Colon (tissue), 2 donors: ENCODE measurements around the gene RPS6KA2.

ENCODE experiments used
- FAIRE-seq: peaks from 2 replicates; lab custom pipeline; 2012; peaks lifted over from hg19 to GRCh38; lab: Jason Lieb, UNC
- donor health status: control.
- donor health status: control.

The RPS6KA2 gene

DNA sequence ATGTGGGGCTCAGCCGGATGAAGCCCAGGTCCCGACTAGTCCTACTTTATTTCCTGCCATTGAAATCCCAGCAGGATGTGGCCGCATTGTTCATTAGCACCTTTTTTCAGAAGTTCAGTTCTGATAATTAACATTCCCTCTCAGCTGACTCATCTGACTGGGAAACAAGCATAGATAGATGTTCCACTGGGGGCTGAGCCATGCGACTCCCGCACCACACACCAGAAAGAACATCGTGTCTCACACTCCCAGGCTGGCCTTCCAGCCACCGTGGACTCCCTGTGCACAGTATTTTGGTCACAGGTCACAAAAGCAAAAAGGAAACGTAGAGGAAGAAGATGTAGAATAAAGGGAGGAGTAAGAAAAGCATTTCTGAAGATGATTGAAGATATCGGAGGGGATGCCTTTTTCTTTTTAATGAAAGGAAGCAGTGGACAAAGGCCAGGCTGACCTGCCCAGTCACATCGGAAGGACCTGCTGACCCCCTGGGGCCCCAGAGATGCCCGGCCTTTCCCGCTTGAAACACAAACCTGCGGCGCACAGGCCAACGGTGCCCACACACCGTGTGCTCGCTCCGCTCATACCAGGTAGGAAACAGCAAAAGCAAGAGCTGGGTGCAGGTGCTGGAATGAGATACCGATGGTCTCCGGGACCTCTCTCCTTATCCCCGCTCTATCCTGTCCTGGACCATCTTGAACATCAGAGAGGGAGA, 11.8 kb downstream of the RPS6KA2 start:
- FAIRE-seq, result no peak

DNA sequence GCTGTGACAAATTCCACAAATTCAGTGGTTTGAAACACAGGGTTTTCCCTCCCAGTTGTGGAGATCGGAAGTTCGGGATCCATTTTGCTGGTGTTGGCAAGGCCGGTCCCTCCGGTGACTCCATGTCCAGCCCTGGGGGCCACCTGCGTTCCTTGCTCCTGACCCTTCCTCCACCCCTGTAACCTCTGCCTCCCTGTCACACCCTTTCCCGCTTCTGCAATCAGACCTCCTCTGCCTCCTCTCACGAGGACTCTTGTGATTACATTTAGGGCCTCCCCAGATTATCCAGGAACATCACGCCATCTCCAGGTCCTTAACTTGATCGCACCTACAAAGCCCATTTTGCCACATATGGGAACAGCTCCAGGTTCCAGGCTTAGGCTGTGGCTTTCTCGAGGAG, 12.5 kb downstream of the RPS6KA2 start:
- no peak for FAIRE-seq

DNA sequence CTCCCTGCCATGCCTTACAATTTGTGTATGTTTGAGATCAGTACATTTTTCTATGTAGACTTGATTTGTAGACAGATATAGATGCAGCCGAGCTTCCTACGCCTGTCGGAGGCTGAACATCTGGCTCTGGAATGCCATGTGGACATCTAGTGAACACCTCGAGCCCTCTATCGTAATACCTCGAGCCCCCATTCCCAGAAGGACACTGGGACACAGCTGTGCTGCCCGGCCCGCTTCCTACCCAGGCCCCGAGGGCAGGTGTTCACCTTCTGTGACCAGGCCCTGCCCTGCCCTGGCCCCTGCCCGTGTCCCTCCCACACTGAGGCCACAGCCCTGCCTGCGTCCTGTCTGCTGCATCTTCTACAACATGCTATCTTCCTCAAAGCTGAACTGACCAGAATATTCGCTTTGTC, 12.9 kb downstream of the RPS6KA2 start:
- FAIRE-seq, result no peak

DNA sequence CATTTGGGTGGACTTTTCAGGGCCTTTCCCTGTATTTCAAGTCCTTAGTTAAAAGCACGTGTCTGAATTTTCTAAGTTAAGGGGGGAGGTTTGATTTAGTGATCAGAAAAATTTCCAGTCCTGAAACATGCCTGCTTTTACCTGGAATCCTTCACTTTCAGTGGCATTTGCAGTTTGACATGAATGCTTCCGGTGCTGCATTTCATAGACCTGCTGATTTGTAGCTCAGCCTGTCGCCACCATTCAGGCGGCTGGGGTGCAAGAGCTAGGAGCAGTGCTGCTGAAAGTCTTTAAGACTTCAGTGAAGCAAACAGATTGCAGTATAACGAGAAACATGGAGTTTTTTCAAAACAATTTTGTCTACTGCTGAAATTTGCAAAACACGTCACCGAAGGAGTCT, 14.0 kb downstream of the RPS6KA2 start:
- FAIRE-seq, result no peak

DNA sequence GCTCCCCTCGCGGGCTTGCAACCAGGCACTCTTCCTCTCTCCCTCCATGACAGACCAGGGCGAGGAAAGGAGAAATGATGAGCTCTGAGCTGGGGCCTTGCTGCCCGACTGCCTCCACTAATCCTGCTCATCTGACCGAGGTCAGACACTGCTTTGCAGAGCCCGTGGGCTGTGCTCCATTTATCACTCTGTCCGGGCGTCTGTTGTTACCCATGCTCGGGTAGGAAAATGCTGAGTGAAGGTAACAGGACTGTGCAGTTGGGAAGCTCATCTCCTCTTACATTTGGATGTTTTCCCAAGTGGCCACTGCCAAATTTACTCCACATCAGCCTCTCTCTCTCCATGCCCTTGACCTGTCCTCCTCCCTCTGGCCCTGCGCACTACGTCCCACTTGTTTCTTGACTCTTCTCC, 14.6 kb downstream of the RPS6KA2 start:
- no peak for FAIRE-seq

DNA sequence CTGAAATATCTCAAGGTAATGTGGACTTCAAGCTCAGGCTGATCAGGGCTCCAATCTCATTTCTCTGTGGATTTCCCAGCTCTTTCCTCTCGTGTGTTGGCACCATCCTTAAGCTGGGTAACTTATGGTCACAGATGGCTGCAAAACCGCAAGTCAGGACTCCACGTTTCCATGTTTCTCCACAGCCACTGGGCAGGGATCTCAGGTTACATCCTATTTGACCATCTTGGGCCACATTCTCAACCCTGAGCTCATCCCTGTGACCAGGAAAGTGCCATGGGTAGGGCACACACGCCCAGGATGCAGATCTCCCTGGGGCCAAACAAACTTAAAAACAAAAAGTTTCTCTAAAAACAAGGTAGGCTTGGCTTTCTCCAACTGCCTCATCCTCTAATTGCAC, 15.4 kb downstream of the RPS6KA2 start:
- FAIRE-seq, result no peak

DNA sequence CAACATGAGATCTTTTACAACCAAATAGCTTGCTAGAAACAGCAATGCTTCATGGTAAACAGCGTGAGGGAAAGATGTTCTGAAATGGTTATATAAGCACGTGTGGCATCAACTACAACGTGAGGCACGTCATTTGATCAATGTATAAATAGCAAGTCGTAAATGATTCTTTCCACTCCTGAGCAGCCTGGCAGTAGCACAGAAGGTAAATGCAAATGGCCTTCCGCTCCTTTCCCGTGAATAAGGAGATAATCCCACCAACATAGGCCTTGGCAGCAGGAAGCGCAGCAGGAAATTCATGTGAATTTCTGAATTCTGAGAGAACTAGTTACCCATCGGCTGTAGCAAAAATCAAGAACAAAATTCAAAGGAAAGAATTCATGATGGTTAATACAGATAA, 17.0 kb downstream of the RPS6KA2 start:
- FAIRE-seq, result no peak

DNA sequence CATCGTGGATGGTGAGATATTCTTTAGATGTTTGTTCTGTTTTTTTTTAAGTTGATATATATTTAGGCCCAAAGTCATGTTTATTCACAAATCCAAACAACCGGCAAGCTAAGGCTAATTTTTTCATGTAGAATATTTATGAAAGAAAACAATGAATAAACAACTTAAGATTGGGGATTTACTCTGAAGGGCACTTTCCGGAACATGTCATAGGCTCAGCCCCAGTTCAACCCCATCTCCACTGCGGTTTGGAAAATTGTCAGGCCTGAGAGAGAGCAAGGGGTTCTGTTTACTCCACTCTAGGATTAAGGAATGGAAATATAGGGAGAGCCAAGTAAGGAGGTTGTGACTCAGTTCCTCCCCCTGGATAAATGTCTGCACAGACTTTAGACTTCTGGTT, 18.3 kb downstream of the RPS6KA2 start:
- no peak for FAIRE-seq

DNA sequence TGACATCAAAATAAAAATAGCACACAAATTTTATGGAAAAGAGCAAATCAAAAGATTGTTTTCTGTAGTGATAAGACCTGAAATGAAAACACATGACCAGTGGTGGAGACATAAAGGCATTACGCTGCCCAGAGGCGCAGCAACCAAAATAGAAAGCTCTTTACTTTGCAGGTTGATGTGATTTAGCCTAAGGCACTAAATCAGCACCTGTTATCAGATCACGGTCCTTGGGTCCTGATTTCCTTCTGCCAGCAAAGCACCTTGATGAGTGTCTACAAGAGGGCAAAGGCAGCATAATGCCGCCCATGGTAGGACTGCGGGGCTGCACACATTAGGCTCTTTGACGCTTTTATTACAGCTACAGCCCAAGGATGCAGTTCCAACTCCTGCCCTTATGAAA, 21.3 kb downstream of the RPS6KA2 start:
- FAIRE-seq, result no peak

DNA sequence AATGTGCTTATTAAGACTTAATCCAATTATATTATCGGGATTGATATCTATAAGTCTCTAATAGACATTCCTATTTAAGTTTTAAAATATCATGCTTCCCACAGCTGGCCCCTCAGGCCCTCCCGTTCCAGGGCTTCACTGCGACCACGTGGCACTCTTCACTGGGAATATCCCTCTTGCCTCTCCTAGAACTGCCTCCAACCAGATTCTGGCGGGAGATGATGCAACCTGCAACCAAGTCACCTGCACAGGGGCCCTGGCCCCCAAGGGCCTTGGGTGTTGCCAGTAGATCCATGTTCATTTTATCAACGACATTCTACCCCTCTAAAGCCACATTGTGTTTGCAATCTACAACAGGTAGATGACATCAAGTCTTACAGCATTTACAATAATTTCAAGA, 22.1 kb downstream of the RPS6KA2 start:
- no peak for FAIRE-seq

DNA sequence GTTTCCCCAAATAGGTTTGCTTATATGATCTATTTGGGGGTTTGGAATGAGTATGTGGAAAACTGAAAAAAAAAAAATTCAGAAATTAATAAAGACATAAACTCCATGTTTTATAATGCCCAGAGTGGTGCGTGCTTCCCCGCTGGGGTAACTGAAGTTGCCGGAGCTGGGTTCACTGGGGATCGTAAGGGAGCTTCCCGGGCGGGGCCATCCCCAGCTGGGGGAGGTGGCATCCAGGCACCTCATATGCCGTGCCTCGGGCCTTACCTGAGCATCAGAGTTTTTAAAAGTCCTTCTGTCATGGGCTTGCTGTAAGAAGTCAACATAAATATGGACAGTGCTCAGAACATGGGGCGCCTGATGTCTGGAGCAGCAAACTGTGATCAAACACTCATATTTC, 22.7 kb downstream of the RPS6KA2 start:
- FAIRE-seq, result no peak

DNA sequence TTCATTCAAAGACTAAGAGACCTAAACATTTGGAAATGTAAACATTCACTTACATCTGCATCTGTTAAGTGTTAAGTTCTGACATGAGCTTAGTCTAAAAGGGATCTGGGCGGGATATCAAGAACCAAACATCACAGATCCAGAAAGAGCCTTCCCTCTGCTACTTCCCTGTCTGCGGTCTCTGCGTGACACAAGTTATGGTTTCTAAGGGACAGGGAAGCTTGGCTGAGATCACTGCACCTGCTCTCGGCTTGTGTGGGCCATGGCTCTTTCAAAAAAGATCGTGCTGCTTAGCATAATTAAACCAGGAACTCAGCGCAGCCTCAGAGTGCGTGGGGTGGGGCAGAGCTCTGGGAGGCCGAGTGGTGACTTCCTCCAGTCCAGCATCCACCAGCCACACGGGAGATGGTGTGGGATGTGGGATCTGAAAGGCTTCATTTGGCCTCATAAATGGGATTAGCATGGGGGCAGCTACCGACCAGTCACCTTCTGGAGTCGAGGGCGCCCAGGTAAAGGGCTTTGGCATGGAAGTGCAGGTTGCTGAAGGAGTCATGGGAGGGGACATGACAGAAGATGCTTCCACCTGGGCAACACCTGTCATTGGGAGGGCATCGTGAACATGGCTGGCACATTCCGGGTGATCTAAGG, 23.9 kb downstream of the RPS6KA2 start:
- FAIRE-seq, result no peak

DNA sequence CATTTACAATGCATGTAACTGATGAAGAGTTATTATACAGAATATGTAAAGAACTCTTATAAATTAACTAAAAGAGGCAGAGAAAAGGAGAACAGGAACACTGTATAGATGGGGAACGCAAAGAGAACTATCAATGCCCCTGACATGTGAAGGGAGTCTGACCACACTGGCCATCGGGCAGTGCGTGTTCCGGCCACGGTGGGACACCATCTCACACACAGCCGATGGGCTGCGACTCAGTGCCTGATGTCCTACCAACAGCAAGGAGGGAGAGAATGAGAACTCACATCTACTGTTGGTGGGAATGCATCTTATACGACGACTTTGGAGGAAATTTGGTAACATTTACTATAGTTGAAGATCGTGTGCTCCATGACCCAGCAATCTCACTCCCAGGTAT, 25.1 kb downstream of the RPS6KA2 start:
- FAIRE-seq, result no peak

DNA sequence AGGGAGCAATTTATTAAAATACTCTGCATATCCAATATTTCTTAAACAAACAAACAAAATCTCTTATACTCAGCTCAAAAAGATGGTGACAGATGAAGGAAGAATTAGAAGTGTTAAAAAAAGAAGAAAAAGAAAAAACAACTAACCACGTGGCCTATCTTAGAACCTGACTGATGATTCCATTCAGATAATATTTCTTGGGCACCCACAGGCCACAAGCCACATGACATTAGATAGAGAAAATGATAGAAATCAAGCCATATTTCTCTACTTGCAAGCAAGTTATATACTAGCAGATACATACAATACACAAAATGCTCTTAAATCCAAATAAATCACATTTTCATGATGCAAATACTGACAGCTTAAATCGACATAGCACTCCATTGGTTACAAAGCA, 26.1 kb downstream of the RPS6KA2 start:
- FAIRE-seq, result no peak

DNA sequence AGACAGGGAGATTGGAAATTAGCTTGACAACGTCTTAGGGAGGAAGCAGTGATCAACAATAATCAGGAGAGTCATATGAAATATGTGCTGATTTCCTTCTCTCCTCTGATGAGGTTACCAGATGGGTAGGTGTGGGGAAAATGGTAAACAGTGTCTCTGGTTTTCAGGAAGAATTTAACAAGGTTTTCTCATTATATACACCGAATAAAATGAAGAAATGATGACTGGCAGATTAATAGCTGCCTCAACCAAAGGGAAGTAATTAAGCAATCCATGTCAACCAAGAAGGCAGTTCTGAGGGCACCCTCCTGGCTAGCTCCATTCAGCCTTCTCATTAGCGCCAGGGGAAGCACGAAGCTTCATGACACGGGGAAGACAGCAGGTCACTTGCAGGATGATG, 27.8 kb downstream of the RPS6KA2 start:
- no peak for FAIRE-seq

DNA sequence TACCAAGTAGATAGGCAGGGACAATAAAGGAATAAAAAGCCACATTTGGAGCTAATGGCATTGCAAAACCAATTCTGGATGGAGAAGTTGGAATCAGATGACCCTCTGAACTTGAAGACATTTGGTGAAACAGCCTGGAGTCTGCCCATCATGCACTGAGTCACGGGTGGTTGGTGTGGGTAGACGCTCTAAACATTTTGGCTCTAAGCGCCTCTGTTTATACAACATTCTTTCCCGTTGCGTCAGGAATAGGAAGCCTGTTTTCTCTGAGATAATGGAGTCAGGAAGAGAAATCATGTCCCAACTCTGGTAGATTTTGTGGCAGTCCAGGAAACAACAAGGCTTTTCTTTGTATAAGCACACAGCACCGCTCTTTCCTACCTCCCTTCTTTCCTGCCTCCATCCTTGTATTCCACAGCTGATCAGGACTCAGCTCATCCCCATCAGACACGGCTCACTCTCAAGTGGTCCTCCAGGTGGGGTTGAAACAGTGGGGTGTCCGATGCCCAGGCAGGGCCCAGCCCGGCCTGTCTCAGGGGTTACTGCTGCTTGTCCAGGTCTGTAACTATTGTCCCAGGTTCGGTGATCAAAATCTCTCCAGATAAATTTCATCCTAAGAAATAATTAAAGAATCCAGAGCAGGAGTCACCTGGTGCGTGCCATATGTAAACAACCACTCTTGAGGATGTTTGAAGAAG, 28.5 kb downstream of the RPS6KA2 start:
- no peak for FAIRE-seq

DNA sequence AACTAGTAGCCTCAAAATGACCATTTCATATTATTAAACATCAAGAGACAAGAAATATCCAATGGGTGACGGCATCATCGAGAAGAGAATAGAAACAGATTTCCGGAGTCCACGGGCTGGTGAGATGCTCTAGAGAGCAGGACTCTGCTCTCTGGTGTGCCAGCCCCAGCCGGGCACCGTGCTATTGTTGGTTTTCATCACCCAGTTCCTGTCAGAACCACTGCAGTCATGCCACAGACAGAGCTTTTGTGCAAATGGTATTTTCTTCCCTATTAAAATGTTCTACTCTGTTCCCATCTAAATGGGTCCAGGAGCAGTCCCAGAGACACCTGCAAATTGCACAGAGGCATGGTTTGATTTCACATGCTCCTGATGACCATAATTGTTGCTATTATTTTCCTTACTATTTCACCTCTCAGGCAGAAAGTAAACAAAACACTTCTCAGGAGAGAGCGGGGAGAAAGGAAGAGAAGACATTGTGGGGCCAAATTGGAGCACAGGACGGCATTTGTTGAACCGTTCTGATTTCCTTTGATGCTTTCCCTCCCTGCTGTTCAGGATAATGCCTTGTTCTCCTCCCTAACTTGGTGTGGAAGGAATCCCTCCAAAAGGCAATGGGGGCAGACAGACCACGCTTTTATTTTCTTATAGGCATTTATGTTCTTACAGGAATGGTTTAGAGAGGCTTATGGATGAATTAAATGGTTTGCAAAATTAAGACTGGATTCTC, 29.2 kb downstream of the RPS6KA2 start:
- no peak for FAIRE-seq

DNA sequence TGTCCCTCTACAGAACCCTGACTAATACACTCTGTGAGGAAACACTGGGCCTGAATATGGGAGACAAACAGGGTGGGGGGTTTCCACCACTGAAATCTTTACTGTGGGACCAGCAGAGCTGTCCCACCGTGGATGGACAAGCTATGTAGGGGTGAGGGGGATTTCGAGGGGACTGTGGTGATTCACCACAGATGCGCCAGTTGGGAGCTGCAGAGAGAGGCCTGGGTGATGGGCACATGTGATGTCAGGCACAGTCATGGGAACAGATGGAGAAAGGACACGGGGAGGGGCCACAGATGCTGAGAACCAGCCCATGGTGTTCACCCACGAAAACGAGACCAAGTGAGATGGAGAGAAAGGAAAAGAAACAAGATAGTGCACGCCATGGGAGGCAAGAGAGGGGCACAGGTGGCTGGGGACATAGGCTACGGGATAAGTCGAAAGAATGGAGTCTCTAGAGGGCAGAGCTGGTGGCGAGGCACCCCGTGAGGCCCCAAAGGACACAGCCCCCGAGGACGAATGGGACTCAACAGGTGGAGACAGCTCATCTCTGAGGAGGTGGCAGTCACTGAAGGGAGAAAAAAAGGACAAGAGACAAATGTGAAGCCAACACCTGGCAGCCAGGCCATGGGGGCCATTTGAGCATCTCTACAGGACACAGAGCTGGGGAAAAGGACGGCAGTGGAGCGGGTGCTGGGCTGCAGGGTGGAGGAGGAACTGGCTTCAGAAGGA, 30.1 kb downstream of the RPS6KA2 start:
- FAIRE-seq, result no peak

DNA sequence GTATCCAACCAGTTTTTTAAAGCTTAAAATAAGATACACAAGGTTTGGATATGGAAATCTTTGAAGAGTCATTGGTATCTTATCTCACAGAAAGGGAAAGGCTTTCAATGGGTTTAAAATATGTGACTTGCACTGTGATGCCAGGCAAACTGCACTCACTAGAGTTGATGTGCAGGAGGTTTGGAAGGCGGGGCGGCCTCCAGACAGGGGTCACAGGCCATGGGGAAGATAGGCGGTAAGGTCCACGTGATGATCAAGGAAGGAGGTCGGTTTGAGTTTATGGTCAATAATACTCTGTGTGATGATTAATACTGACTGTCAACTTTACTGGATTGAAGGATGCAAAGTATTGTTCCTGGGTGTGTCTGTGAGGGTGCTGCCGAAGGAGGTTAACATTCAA, 31.1 kb downstream of the RPS6KA2 start:
- FAIRE-seq, result no peak

DNA sequence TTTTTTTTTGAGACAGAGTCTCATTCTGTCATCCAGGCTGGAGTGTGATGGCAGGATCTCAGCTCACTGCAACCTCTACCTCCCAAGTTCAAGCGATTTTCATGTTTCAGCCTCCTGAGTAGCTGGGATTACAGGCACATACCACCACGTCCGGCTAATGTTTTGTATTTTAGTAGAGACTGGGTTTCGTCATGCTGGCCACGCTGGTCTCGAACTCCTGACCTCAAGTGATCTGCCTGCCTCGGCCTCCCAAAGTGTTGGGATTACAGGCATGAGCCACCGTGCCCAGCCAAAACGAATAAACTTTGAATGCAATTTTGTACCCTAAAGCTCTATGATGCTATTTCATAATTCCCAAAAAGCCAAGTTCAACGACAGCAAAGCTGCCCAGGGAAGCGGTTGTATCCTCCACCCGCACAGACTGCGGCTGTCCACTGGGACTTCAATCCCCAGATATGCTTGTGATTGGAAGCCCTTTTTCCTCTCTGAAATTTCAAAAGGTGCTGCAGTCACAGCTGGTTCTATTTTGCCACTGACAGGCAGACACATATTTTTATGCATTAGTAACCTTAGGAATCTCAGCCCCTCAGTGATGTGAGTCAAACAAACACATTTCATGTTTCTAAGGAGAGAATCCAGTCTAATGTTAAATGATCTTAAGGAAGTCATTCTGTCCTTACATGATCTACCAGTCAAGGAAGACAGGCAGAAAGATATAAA, 31.8 kb downstream of the RPS6KA2 start:
- no peak for FAIRE-seq

DNA sequence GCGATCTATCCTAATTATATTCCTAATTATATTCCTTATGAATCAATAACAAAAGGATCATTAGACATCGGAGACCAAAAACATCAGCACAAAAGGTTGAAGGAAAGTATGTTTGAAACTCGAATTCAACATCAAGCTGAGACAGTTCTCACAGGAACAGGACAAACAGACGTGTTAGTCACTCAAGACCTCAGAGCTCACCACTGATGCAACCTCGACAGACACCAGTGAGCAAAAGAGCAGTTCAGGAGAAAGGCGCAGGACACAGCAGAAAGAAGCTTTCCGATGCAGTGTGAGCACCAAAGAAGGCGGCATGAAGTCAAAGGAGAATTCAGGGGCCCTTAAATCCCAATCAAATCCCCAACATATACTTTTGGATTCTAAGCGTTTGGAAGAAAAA, 34.2 kb downstream of the RPS6KA2 start:
- FAIRE-seq, result no peak
